Islet of Langerhans (tissue), 1 donor: ENCODE results near the gene FYB1.

Source experiments
- FAIRE-seq: peaks from one replicate; lab custom pipeline; 2011; peaks lifted over from hg19 to GRCh38; lab: Jason Lieb, UNC

FYB1 gene

GRCh38 chr5:39120052-39120420, 99.3 kb downstream of the FYB1 start:
- FAIRE-seq = no peak

GRCh38 chr5:39119404-39120051, 99.8 kb downstream of the FYB1 start:
- no peak for FAIRE-seq

GRCh38 chr5:39118638-39119037, 100.7 kb downstream of the FYB1 start:
- no peak for FAIRE-seq

- no peak for FAIRE-seq
Measured at GRCh38 chr5:39117401-39117800, 102.0 kb downstream of the FYB1 start.

GRCh38 chr5:39116344-39117170, 102.8 kb downstream of the FYB1 start:
- no peak for FAIRE-seq

GRCh38 chr5:39115644-39116343, 103.6 kb downstream of the FYB1 start:
- no peak for FAIRE-seq

GRCh38 chr5:39114155-39114554, 105.2 kb downstream of the FYB1 start:
- FAIRE-seq = no peak

GRCh38 chr5:39113354-39113953, 105.9 kb downstream of the FYB1 start:
- FAIRE-seq = no peak

- no peak for FAIRE-seq
Measured at GRCh38 chr5:39109606-39110005, 109.8 kb downstream of the FYB1 start.

GRCh38 chr5:39108987-39109386, 110.4 kb downstream of the FYB1 start:
- no peak for FAIRE-seq

- no peak for FAIRE-seq
Measured at GRCh38 chr5:39107350-39107749, 112.0 kb downstream of the FYB1 start.

- FAIRE-seq = peak; percentile 55
Measured at GRCh38 chr5:39106322-39106721, 113.0 kb downstream of the FYB1 start.

- no peak for FAIRE-seq
Measured at GRCh38 chr5:39104221-39104620, 115.1 kb downstream of the FYB1 start.

- no peak for FAIRE-seq
Measured at GRCh38 chr5:39102684-39103155, 116.6 kb downstream of the FYB1 start.

GRCh38 chr5:39100851-39101396, 118.4 kb downstream of the FYB1 start:
- FAIRE-seq = no peak

- FAIRE-seq = no peak
Measured at GRCh38 chr5:39100301-39100850, 119.0 kb downstream of the FYB1 start.

GRCh38 chr5:39099831-39100230, 119.5 kb downstream of the FYB1 start:
- no peak for FAIRE-seq

GRCh38 chr5:39093352-39093751, 126.0 kb downstream of the FYB1 start:
- no peak for FAIRE-seq

- FAIRE-seq = no peak
Measured at GRCh38 chr5:39092581-39093351, 126.6 kb downstream of the FYB1 start.

GRCh38 chr5:39091940-39092580, 127.3 kb downstream of the FYB1 start:
- no peak for FAIRE-seq

GRCh38 chr5:39083968-39084367, 135.4 kb downstream of the FYB1 start:
- FAIRE-seq = no peak
